ENCODE data around the gene MRPL40.
"Not testable (repeated sequence)": the region's sequence is repeated elsewhere in the genome, so short reads cannot be mapped to it uniquely, and the experiment has no call there.

The MRPL40 gene

GRCh38 chr22:19424186-19424500 is 8.2 kb upstream of the MRPL40 start:
- Histone ChIP-seq H3K4me3 (ENCODE audit: extremely low read depth, insufficient read depth, low read length, poor library complexity, severe bottlenecking) (no peak overlapping the region), H3K27ac (ENCODE audit: low read depth, low read length, severe bottlenecking) (peak overlapping the region; percentile 60), H3K4me1 (ENCODE audit: control insufficient read depth, insufficient read depth, low read length, poor library complexity, severe bottlenecking) (peaks cover 19% of the 10 kb centered on the region), H3K9me3 (ENCODE audit: control insufficient read depth, low read length) (no peaks in the 10 kb centered on the region), H3K36me3 (ENCODE audit: control insufficient read depth, insufficient read depth, low read length) (peaks cover 11% of the 10 kb centered on the region)
- WGBS, 2 experiments (ENCODE audit: insufficient coverage in 2 of 2) = 90 to 93% methylated on average over 2 to 3 of the region's 3 CpGs

DNA sequence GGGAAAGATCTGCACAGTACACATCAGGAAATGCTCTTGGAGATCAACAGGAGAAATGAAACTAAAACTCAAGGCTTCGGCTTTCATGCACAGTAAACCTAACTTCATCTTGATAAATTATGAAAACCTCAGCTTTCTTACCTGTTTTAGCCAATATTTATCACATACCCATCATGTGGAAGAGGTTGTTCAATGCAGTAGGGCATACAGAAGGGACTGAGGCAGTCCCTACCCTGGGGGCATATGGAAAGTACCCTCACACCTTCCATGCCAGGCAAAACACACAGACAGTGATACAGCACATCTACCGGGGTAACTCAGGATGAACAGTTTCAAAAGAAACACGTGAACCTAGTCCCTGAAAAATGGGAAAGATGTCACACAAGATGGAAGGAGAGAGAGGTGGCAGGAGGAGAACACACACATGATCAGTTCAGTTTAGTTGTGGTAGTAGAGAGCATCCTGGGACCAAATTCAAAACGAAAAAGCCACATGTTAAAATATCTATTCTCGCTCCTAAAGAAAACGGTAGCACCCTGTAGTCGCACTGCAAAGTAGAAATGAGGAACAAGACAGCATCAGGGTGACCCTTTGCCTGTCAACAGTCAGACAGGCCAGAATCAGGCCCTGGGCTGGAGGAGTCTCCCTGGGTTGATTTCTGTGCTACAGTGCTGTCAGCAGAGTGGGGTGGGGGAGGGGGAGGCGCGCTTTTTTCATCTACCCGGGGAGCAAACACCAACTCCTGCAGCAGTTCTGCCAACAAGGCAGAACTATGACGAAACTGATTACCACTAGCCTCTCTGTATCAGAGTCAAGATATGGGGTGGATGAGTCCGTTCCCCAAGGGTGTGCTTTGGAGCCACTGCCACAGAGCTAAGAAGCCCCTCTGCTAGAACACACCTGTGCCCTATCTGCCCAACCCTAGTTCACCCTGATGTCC is 2.1 kb upstream of the MRPL40 start:
- peaks cover 7% of the 10 kb centered on the region for H3K4me1 ChIP-seq (ENCODE audit: control insufficient read depth, insufficient read depth, low read length, poor library complexity, severe bottlenecking)
- 54 to 92% methylated on average over 3 to 7 of the region's 12 CpGs for WGBS, 2 experiments (ENCODE audit: insufficient coverage in 2 of 2)
- H3K27ac ChIP-seq (ENCODE audit: low read depth, low read length, severe bottlenecking) = peak overlapping the region; percentile 84
- H3K36me3 ChIP-seq (ENCODE audit: control insufficient read depth, insufficient read depth, low read length) = peaks cover 19% of the 10 kb centered on the region
- peak overlapping the region; percentile 86 for H3K4me3 ChIP-seq (ENCODE audit: extremely low read depth, insufficient read depth, low read length, poor library complexity, severe bottlenecking)
- no peaks in the 10 kb centered on the region for H3K9me3 ChIP-seq (ENCODE audit: control insufficient read depth, low read length)

GRCh38 chr22:19430890-19431541 is 1.3 kb upstream of the MRPL40 start:
- 0% methylated on average over 25 to 43 of the region's 53 CpGs for WGBS, 2 experiments (ENCODE audit: insufficient coverage in 2 of 2)
- Histone ChIP-seq H3K4me3 (ENCODE audit: extremely low read depth, insufficient read depth, low read length, poor library complexity, severe bottlenecking) (peak overlapping the region; percentile 86), H3K4me1 (ENCODE audit: control insufficient read depth, insufficient read depth, low read length, poor library complexity, severe bottlenecking) (peaks cover 7% of the 10 kb centered on the region), H3K27ac (ENCODE audit: low read depth, low read length, severe bottlenecking) (peak overlapping the region; percentile 84), H3K36me3 (ENCODE audit: control insufficient read depth, insufficient read depth, low read length) (peaks cover 25% of the 10 kb centered on the region), H3K9me3 (ENCODE audit: control insufficient read depth, low read length) (no peaks in the 10 kb centered on the region)

DNA sequence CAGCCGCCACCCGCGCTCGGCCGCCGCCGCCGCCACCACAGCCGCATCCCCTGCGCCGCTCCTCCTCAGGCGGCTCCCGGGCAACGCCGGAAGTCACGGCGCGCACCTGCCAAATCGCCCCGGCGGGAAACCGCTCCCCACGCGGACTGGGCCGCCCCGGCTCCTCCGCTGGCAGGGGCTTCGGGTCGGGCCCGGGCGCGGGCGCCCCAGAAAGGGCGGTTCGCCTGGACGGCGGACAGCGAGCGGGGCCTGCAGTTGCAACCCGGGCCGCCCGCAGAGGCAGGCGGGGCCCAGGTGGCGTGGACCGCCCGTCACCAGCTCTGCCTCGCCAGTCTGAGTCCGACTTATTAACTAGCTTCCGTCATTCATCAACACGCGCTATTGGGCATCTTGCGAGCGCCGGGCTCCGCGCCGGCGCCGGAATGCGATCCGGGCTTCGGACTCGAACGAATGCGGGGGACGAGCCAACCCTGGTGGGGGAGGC is 654 bp upstream of the MRPL40 start, which contains the start of gene HIRA:
Gene HIRA (minus strand): TSS at position 85 of the 484 bp plus-strand sequence. CDS start 257 bp downstream, outside the sequence.
- Histone ChIP-seq H3K9me3 (ENCODE audit: control insufficient read depth, low read length) (no peaks in the 10 kb centered on the region), H3K4me1 (ENCODE audit: control insufficient read depth, insufficient read depth, low read length, poor library complexity, severe bottlenecking) (peaks cover 7% of the 10 kb centered on the region)
- 1% methylated on average over 41 to 56 of the region's 66 CpGs for WGBS, 2 experiments (ENCODE audit: insufficient coverage in 2 of 2)

GRCh38 chr22:19434401-19434800 is 2.1 kb downstream of the MRPL40 start:
- Histone ChIP-seq H3K27ac (ENCODE audit: low read depth, low read length, severe bottlenecking) (no peak overlapping the region), H3K4me1 (ENCODE audit: control insufficient read depth, insufficient read depth, low read length, poor library complexity, severe bottlenecking) (peaks cover 7% of the 10 kb centered on the region), H3K36me3 (ENCODE audit: control insufficient read depth, insufficient read depth, low read length) (peaks cover 36% of the 10 kb centered on the region), H3K4me3 (ENCODE audit: extremely low read depth, insufficient read depth, low read length, poor library complexity, severe bottlenecking) (no peak overlapping the region), H3K9me3 (ENCODE audit: control insufficient read depth, low read length) (no peaks in the 10 kb centered on the region)
- 84 to 91% methylated on average over 5 to 6 of the region's 7 CpGs for WGBS, 2 experiments (ENCODE audit: insufficient coverage in 2 of 2)

More for the DNA sequence above, 654 bp upstream of the MRPL40 start, which contains the start of gene HIRA:
- Histone ChIP-seq H3K36me3 (ENCODE audit: control insufficient read depth, insufficient read depth, low read length) (peaks cover 29% of the 10 kb centered on the region), H3K27ac (ENCODE audit: low read depth, low read length, severe bottlenecking) (peak within 1 kb of the TSS; percentile 89), H3K4me3 (ENCODE audit: extremely low read depth, insufficient read depth, low read length, poor library complexity, severe bottlenecking) (peak within 1 kb of the TSS; percentile 86)

- peaks cover 42% of the 10 kb centered on the region for H3K36me3 ChIP-seq (ENCODE audit: control insufficient read depth, insufficient read depth, low read length)
- WGBS, 2 experiments (ENCODE audit: insufficient coverage in 2 of 2) = 86 to 92% methylated on average over 1 to 2 of the region's 2 CpGs
- H3K9me3 ChIP-seq (ENCODE audit: control insufficient read depth, low read length) = no peaks in the 10 kb centered on the region
- no peak overlapping the region for H3K27ac ChIP-seq (ENCODE audit: low read depth, low read length, severe bottlenecking)
- H3K4me3 ChIP-seq (ENCODE audit: extremely low read depth, insufficient read depth, low read length, poor library complexity, severe bottlenecking) = no peak overlapping the region
- H3K4me1 ChIP-seq (ENCODE audit: control insufficient read depth, insufficient read depth, low read length, poor library complexity, severe bottlenecking) = peaks cover 3% of the 10 kb centered on the region
Observed at GRCh38 chr22:19434829-19435580, 2.7 kb downstream of the MRPL40 start.

GRCh38 chr22:19436444-19437161 is 4.3 kb downstream of the MRPL40 start:
- peaks cover 58% of the 10 kb centered on the region for H3K36me3 ChIP-seq (ENCODE audit: control insufficient read depth, insufficient read depth, low read length)
- 90 to 100% methylated on average over 1 to 2 of the region's 9 CpGs for WGBS, 2 experiments (ENCODE audit: insufficient coverage in 2 of 2)
- H3K27ac ChIP-seq (ENCODE audit: low read depth, low read length, severe bottlenecking); H3K4me3 ChIP-seq (ENCODE audit: extremely low read depth, insufficient read depth, low read length, poor library complexity, severe bottlenecking); H3K4me1 ChIP-seq (ENCODE audit: control insufficient read depth, insufficient read depth, low read length, poor library complexity, severe bottlenecking); H3K9me3 ChIP-seq (ENCODE audit: control insufficient read depth, low read length): not testable (repeated sequence)

GRCh38 chr22:19438298-19438697 is 6.0 kb downstream of the MRPL40 start:
- Histone ChIP-seq H3K4me3 (ENCODE audit: extremely low read depth, insufficient read depth, low read length, poor library complexity, severe bottlenecking) (no peak overlapping the region), H3K27ac (ENCODE audit: low read depth, low read length, severe bottlenecking) (no peak overlapping the region), H3K9me3 (ENCODE audit: control insufficient read depth, low read length) (no peaks in the 10 kb centered on the region), H3K36me3 (ENCODE audit: control insufficient read depth, insufficient read depth, low read length) (peaks cover 75% of the 10 kb centered on the region), H3K4me1 (ENCODE audit: control insufficient read depth, insufficient read depth, low read length, poor library complexity, severe bottlenecking) (no peaks in the 10 kb centered on the region)
- 85 to 89% methylated on average over 2 to 3 of the region's 7 CpGs for WGBS, 2 experiments (ENCODE audit: insufficient coverage in 2 of 2)

DNA sequence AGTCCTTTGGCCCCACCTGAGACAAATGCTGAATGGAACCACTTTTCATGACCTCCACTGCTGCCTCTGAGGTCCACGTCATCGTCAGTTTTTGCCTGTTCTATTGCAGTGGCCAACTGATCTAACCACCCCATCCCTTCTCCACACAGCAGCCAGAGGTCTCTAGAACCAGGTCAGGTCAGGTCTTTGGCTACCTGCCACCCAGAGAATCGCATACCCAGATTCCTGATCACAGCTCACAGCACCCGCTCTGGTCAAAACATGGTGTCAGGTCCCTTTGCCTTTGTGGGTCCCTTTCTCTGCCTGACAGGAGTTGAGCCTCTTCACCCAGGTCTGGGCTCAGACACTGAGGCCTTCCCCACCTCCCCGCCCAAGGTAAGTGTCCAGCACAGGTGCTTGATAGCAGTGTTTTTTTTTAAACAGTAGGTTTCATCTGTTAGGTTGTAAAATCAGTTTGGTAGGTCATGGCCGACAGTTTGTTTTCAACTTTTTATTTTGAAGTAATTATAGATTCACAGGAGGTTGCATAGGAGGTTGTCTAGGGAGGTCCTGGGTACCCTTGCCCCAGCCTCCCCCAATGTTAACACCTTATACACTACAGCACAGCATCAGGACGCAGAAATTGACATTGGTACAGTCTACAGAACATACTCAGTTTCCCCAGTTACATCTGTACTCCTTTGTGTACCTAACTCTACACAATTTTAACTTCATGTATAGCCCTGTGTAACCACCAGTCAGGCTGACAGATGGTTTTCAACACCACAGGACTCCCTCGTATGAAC is 8.3 kb downstream of the MRPL40 start:
- no peaks in the 10 kb centered on the region for H3K4me1 ChIP-seq (ENCODE audit: control insufficient read depth, insufficient read depth, low read length, poor library complexity, severe bottlenecking)
- no peak overlapping the region for H3K4me3 ChIP-seq (ENCODE audit: extremely low read depth, insufficient read depth, low read length, poor library complexity, severe bottlenecking)
- no peaks in the 10 kb centered on the region for H3K9me3 ChIP-seq (ENCODE audit: control insufficient read depth, low read length)
- peaks cover 77% of the 10 kb centered on the region for H3K36me3 ChIP-seq (ENCODE audit: control insufficient read depth, insufficient read depth, low read length)
- 95 to 98% methylated on average over 5 of the region's 8 CpGs for WGBS, 2 experiments (ENCODE audit: insufficient coverage in 2 of 2)
- no peak overlapping the region for H3K27ac ChIP-seq (ENCODE audit: low read depth, low read length, severe bottlenecking)

Measured in mesodermal cell (in vitro differentiated cells).